PC-3 (cell line): Measurements from ENCODE around the gene FTO. TPM values are rescaled to one million over a fixed set of nuclear protein-coding genes. Genes with fewer than 3 reads are reported as not detected.

Experiments
- ATAC-seq: fragments of 200-7000 bp; cut with Tn5 transposase; 2 replicates; pipeline ENCODE4 v1.9.1; 2020; ENCODE audit warnings: mild to moderate bottlenecking, moderate library complexity
- BruUV-seq: library from RNA; stranded (reverse); fragments of 400-500 nt; replicated peaks from 2 replicates; lab custom pipeline; 2021; lab: Mats Ljungman, UMichigan
- CTCF ChIA-PET: fragments of 300-600 bp; sonication (Branson Sonifier 250); formaldehyde crosslinking; loops from one replicate; lab custom pipeline; 2022; ENCODE audit warnings: antibody characterized with exemption; lab: Charles Lee
- POLR2A ChIA-PET: fragments of 300-600 bp; sonication (Branson Sonifier 250); formaldehyde crosslinking; loops from one replicate; lab custom pipeline; 2022; ENCODE audit warnings: antibody characterized with exemption; ENCODE audit not compliant: unreplicated experiment; lab: Charles Lee
- DNase-seq: peaks from one replicate; pipeline ENCODE4 v3.0.0-alpha.2; 2015
- H2AFZ ChIP-seq: fragments of 300-600 bp; sonication (generic); 2 replicates; pipeline ENCODE4 v1.6.0; 2016; ENCODE audit warnings: antibody characterized with exemption, low read length
- H3F3A ChIP-seq: fragments of 300-600 bp; sonication (generic); one replicate; pipeline ENCODE4 v1.6.0; 2017; ENCODE audit warnings: antibody characterized with exemption, low read length, control low read depth, mild to moderate bottlenecking; ENCODE audit not compliant: unreplicated experiment
- H3K27ac ChIP-seq: fragments of 300-600 bp; sonication (generic); 2 replicates; pipeline ENCODE4 v1.5.1; 2016; ENCODE audit warnings: mild to moderate bottlenecking, low read length
- H3K27me3 ChIP-seq: fragments of 300-600 bp; sonication (generic); 2 replicates; pipeline ENCODE4 v1.6.1; 2016; ENCODE audit warnings: low read length, mixed read lengths
- H3K36me3 ChIP-seq: fragments of 300-600 bp; sonication (generic); 2 replicates; pipeline ENCODE4 v1.6.1; 2016; ENCODE audit warnings: low read depth, mixed run types, low read length, mixed read lengths
- H3K4me1 ChIP-seq: fragments of 300-600 bp; sonication (generic); 2 replicates; pipeline ENCODE4 v1.5.1; 2016; ENCODE audit warnings: low read length; ENCODE audit not compliant: insufficient read depth
- H3K4me2 ChIP-seq: fragments of 300-600 bp; sonication (generic); 2 replicates; pipeline ENCODE4 v1.6.0; 2016; ENCODE audit warnings: low read length
- H3K4me3 ChIP-seq: fragments of 300-600 bp; sonication (generic); 2 replicates; pipeline ENCODE4 v1.5.1; 2016; ENCODE audit warnings: mild to moderate bottlenecking, low read length, mixed read lengths
- H3K79me2 ChIP-seq: fragments of 300-600 bp; sonication (generic); 2 replicates; pipeline ENCODE4 v1.6.1; 2017; ENCODE audit warnings: low read length, mixed read lengths
- H3K9ac ChIP-seq: fragments of 300-600 bp; sonication (generic); 2 replicates; pipeline ENCODE4 v1.6.0; 2016; ENCODE audit warnings: mild to moderate bottlenecking, low read length
- H3K9me2 ChIP-seq: fragments of 300-600 bp; sonication (generic); replicated peaks from 2 replicates; pipeline ENCODE4 v1.6.1; 2016; ENCODE audit warnings: mixed run types, low read length, mixed read lengths
- H3K9me3 ChIP-seq: fragments of 300-600 bp; sonication (generic); 2 replicates; pipeline ENCODE4 v1.6.1; 2016; ENCODE audit warnings: low read length, mixed read lengths
- H4K20me1 ChIP-seq: fragments of 300-600 bp; sonication (generic); 2 replicates; pipeline ENCODE4 v1.6.1; 2016; ENCODE audit warnings: low read length, mixed read lengths
- EZH2 ChIP-seq: fragments of 300-600 bp; sonication (generic); IDR thresholded peaks from one replicate; pipeline ENCODE4 v1.6.1; 2017; ENCODE audit warnings: antibody characterized with exemption, mild to moderate bottlenecking, low read length; ENCODE audit not compliant: unreplicated experiment
- EZH2phosphoT487 ChIP-seq: fragments of 300-600 bp; sonication (generic); IDR thresholded peaks from 2 replicates; pipeline ENCODE4 v1.6.1; 2018; ENCODE audit warnings: mild to moderate bottlenecking, antibody characterized with exemption, low read length, borderline replicate concordance
- intact Hi-C: fragments of 100-400 bp; cut with micrococcal nuclease; formaldehyde crosslinking; loops from 2 replicates; pipeline ENCODE4 v1.9.0; 2023
- total RNA-seq: library from RNA; depleted of rRNA; stranded (reverse); fragments of >200 nt; gene quantifications from 2 replicates; pipeline ENCODE4 v1.2.3, GENCODE V29; 2014
- TF ChIP-seq, protein P1 (sequence below): fragments of 300-600 bp; sonication (generic); conservative IDR thresholded peaks from 2 replicates; pipeline ENCODE4 v1.5.1; 2017; ENCODE audit warnings: antibody characterized with exemption, low read depth, mild to moderate bottlenecking, low read length

FTO gene
- total RNA-seq, 1 experiment from 2014 or later, result 27.0 TPM

DNA sequence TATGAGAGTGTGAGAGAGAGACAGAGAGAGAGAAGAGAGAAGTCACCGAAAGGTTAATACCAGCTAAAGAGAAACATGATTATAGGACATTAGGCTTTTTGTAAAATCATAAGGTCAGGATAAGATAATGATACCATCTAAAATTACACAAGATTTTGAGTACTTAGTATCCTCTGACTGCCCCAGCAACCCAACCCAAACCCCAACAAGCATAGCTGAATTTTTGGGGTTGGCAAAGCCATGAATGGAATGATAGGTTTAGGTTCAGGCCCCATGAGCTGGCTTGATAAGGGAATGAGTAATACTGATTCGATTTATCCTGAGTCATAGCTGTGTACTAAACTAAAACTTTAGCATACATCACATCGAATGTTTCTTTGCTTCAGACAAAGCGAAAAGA, 323.1 kb downstream of the FTO start:
- Histone ChIP-seq H3F3A (no peaks in the 10 kb centered on the region), H3K4me3 (no peak overlapping the region), H3K9me2 (no peaks in the 10 kb centered on the region), H3K27ac (no peak overlapping the region), H3K9me3 (peaks cover 12% of the 10 kb centered on the region), H3K4me2 (no peak overlapping the region), H3K36me3 (peaks cover 3% of the 10 kb centered on the region; the same call in 1 of the 2 replicates), H3K79me2 (no peaks in the 10 kb centered on the region), H3K9ac (no peak overlapping the region), H3K27me3 (no peaks in the 10 kb centered on the region), H2AFZ (no peak overlapping the region), H4K20me1 (no peaks in the 10 kb centered on the region), H3K4me1 (peaks cover 6% of the 10 kb centered on the region; the same call in 1 of the 2 replicates)
- TF ChIP-seq, protein P1, sequence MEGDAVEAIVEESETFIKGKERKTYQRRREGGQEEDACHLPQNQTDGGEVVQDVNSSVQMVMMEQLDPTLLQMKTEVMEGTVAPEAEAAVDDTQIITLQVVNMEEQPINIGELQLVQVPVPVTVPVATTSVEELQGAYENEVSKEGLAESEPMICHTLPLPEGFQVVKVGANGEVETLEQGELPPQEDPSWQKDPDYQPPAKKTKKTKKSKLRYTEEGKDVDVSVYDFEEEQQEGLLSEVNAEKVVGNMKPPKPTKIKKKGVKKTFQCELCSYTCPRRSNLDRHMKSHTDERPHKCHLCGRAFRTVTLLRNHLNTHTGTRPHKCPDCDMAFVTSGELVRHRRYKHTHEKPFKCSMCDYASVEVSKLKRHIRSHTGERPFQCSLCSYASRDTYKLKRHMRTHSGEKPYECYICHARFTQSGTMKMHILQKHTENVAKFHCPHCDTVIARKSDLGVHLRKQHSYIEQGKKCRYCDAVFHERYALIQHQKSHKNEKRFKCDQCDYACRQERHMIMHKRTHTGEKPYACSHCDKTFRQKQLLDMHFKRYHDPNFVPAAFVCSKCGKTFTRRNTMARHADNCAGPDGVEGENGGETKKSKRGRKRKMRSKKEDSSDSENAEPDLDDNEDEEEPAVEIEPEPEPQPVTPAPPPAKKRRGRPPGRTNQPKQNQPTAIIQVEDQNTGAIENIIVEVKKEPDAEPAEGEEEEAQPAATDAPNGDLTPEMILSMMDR, result no peak
- TF ChIP-seq EZH2, result no peak
- TF ChIP-seq EZH2phosphoT487, result no peak
- ChIA-PET CTCF (no interaction called here), POLR2A (no interaction called here)
- BruUV-seq, result no TSS peak
- intact Hi-C loops, result no loop called here
- ATAC-seq, result no peak
- peak; percentile 6 for DNase-seq

DNA sequence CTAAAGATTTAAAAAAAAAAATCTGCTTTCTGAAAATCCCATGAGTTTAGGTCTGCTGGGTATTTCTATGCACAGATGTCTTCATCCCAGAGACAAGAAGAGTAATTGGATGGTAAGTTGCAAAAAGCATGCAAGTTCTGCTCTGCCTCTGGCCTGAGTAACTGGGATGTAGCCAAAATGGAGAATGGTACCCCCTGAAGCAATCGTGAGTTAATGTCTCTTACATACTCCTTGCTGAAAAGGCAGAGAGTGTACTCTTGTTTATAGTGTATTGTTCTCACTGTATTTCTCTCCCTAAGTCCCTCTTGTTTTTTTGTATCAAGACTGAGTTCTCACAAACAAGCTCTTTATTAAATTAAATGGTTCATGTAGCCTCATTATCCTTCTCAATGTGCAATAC, 323.6 kb downstream of the FTO start:
- no peaks in the 10 kb centered on the region for H3F3A ChIP-seq
- no peak overlapping the region for H2AFZ ChIP-seq
- H3K9me3 ChIP-seq, result peaks cover 12% of the 10 kb centered on the region
- H3K9ac ChIP-seq, result no peak overlapping the region
- H3K4me3 ChIP-seq, result no peak overlapping the region
- H3K4me1 ChIP-seq, result peaks cover 6% of the 10 kb centered on the region; the same call in 1 of the 2 replicates
- intact Hi-C loops, result no loop called here
- DNase-seq (no peak), ATAC-seq (no peak)
- ChIA-PET CTCF (no interaction called here), POLR2A (no interaction called here)
- H3K79me2 ChIP-seq, result no peaks in the 10 kb centered on the region
- peaks cover 3% of the 10 kb centered on the region; the same call in 1 of the 2 replicates for H3K36me3 ChIP-seq
- H3K9me2 ChIP-seq, result no peaks in the 10 kb centered on the region
- no peaks in the 10 kb centered on the region for H4K20me1 ChIP-seq
- BruUV-seq, result no TSS peak
- no peak overlapping the region for H3K4me2 ChIP-seq
- TF ChIP-seq EZH2phosphoT487, result no peak
- TF ChIP-seq, protein P1, result no peak
- no peak for TF ChIP-seq EZH2
- H3K27ac ChIP-seq, result no peak overlapping the region
- no peaks in the 10 kb centered on the region for H3K27me3 ChIP-seq

DNA sequence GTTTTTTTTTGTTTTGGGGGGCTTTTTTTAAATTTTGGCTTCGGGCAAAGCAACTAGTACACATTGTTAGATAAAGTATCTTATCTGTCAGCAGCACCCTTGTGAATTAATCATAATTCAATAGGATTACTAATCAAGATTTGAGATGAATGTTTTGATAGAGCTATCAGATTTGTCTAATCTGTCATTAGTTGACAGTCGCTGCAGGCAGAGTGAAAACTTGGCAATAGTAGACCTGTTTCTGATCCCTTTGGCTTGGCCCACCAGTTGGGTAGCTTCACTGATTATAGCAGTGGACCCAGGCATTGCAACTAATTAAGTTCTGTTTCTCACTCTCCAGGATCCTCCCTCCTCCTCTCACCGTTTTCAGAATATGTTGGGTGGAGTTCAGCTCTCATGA, 324.0 kb downstream of the FTO start:
- TF ChIP-seq, protein P1, result no peak
- no peak for TF ChIP-seq EZH2
- TF ChIP-seq EZH2phosphoT487, result no peak
- ATAC-seq, result no peak
- intact Hi-C loops, result no loop called here
- H3K36me3 ChIP-seq, result peaks cover 3% of the 10 kb centered on the region; the same call in 1 of the 2 replicates
- no peak overlapping the region for H3K27ac ChIP-seq
- peaks cover 12% of the 10 kb centered on the region for H3K9me3 ChIP-seq
- DNase-seq, result no peak
- BruUV-seq, result no TSS peak
- H3K27me3 ChIP-seq, result no peaks in the 10 kb centered on the region
- no peaks in the 10 kb centered on the region for H3K79me2 ChIP-seq
- no peak overlapping the region for H3K4me2 ChIP-seq
- peaks cover 6% of the 10 kb centered on the region; the same call in 1 of the 2 replicates for H3K4me1 ChIP-seq
- no peak overlapping the region for H2AFZ ChIP-seq
- no peak overlapping the region for H3K9ac ChIP-seq
- POLR2A ChIA-PET, result no interaction called here
- no peaks in the 10 kb centered on the region for H4K20me1 ChIP-seq
- CTCF ChIA-PET, result no interaction called here
- H3K9me2 ChIP-seq, result no peaks in the 10 kb centered on the region
- no peak overlapping the region for H3K4me3 ChIP-seq
- no peaks in the 10 kb centered on the region for H3F3A ChIP-seq
